ENCODE data around the gene NPB.
A peak's percentile ranks its signal among the peaks of the same experiment; 100 is the strongest.

NPB gene

DNA sequence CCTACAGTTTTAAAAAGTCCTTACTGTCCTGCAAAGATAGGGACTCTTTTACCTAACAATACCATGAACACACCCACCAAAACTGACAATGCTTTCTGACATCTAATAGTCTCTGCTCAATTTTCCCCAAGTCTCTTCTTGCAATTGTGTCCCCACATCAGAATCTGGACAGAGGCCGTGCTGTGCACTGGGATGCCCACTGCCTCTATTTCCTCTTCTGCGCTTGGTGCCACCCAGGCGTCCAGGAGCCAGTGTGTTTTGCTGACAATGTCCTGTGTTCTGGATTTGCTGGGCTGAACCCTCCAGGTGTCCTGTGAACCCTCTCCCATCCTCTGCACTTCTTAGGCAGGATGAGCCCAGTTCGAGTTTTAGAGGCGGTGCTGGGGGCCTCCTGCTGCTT is 24.5 kb upstream of the NPB start:
- H3K4me3 ChIP-seq (ENCODE audit: low read depth, low read length): no peak overlapping the region
- POLR2A ChIA-PET: interaction anchor here (0.9 to 1.2 kb wide), 2 partner anchors 14 to 44 kb away, joined by 4 to 6 read pairs; partner anchors contain the start of genes ALYREF, ANAPC11 and MCRIP1
- no peaks in the 10 kb centered on the region for H3K9me3 ChIP-seq (ENCODE audit: control insufficient read depth, insufficient read depth, low read depth, low read length)
- H3K36me3 ChIP-seq (ENCODE audit: control insufficient read depth in 2 of 2, insufficient read depth in 1 of 2, low read length in 2 of 2): peaks cover 47 to 53% of the 10 kb centered on the region in 2 experiments
- TF ChIP-seq WT1 (tag by site-specific recombination; IDR thresholded peaks at IDR 0.05): no peak
- TF ChIP-seq ZNF600 (tag by site-specific recombination; IDR thresholded peaks at IDR 0.05): peak; percentile 46; the same call in 1 of the 2 replicates
- TF ChIP-seq ZNF791 (tag by site-specific recombination; IDR thresholded peaks at IDR 0.05): no peak
- peaks cover 3% of the 10 kb centered on the region; the same call in 1 of the 2 replicates for H3K4me1 ChIP-seq (ENCODE audit: control insufficient read depth, insufficient read depth, low read length)
- H3K27ac ChIP-seq (ENCODE audit: extremely low read depth, low read depth, low read length): no peak overlapping the region
- CTCF ChIA-PET: no interaction called here

DNA sequence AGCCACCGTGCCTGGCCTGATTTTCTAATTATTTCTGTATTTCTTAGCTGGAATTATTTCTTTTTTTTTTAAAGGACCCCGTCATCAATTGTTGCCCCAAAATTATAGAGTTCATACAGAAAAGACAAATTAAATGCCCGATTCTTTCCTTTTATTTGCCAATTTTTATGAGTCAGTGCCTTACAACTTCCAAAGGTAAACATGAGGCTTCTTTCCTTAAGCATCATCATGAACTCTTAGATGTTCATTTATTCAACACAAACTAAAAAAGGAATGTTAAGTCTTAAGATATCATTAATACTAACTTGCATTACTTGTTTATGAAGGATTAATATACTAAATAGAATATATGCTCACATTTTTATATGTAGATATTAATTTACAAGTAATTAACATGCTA is 23.7 kb upstream of the NPB start:
- ChIA-PET POLR2A (interaction anchor here (0.9 to 3.2 kb wide), 2 partner anchors 11 to 14 kb away, joined by 6 to 9 read pairs; partner anchors contain the start of genes ALYREF and ANAPC11), CTCF (interaction anchor here (0.7 kb wide), 1 partner anchor 251 kb away, joined by 4 read pairs; no protein-coding TSS in a partner anchor)
- Histone ChIP-seq H3K4me3 (ENCODE audit: low read depth, low read length) (no peak overlapping the region), H3K36me3 (ENCODE audit: control insufficient read depth in 2 of 2, insufficient read depth in 1 of 2, low read length in 2 of 2) (peaks cover 51 to 60% of the 10 kb centered on the region in 2 experiments), H3K4me1 (ENCODE audit: control insufficient read depth, insufficient read depth, low read length) (no peaks in the 10 kb centered on the region), H3K27ac (ENCODE audit: extremely low read depth, low read depth, low read length) (no peak overlapping the region), H3K9me3 (ENCODE audit: control insufficient read depth, insufficient read depth, low read depth, low read length) (no peaks in the 10 kb centered on the region)
- no peak for TF ChIP-seq ZNF654 (tag by site-specific recombination; IDR thresholded peaks at IDR 0.05; ENCODE audit: low read depth)
- TF ChIP-seq, protein P1, sequence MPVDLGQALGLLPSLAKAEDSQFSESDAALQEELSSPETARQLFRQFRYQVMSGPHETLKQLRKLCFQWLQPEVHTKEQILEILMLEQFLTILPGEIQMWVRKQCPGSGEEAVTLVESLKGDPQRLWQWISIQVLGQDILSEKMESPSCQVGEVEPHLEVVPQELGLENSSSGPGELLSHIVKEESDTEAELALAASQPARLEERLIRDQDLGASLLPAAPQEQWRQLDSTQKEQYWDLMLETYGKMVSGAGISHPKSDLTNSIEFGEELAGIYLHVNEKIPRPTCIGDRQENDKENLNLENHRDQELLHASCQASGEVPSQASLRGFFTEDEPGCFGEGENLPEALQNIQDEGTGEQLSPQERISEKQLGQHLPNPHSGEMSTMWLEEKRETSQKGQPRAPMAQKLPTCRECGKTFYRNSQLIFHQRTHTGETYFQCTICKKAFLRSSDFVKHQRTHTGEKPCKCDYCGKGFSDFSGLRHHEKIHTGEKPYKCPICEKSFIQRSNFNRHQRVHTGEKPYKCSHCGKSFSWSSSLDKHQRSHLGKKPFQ (tag by site-specific recombination; IDR thresholded peaks at IDR 0.05): no peak

DNA sequence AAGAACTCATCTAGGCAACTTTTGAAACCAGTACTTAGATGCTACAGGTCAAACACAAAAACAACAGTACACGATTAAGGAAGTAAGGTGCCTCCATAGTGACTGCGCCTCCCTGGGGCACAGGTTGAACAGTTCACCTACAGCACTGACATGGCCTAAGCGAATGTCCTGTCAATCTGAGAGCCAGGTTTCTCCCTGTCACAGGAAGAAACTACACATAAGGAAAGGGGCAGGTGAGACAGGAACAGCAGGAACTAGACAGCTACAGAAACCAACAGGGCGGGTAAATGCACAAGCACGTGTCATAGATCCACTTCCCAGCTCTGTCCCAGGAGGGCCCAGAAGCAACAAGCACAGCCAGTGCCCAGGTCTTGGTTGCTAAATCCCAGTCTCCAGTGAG is 22.9 kb upstream of the NPB start:
- no peak for TF ChIP-seq ZNF544 (tag by site-specific recombination; IDR thresholded peaks at IDR 0.05)
- TF ChIP-seq ZNF549 (tag by site-specific recombination; IDR thresholded peaks at IDR 0.05): no peak
- TF ChIP-seq SCRT2 (tag by site-specific recombination; IDR thresholded peaks at IDR 0.05): 0 out of 2 replicates have a peak, but pooled peaks have one; percentile 54
- no peak for TF ChIP-seq FEZF1 (tag by site-specific recombination; IDR thresholded peaks at IDR 0.05)
- no peak for TF ChIP-seq ZNF311 (tag by site-specific recombination; IDR thresholded peaks at IDR 0.05; ENCODE audit: borderline replicate concordance)
- Histone ChIP-seq H3K36me3 (ENCODE audit: control insufficient read depth in 2 of 2, insufficient read depth in 1 of 2, low read length in 2 of 2) (peaks cover 55 to 67% of the 10 kb centered on the region in 2 experiments), H3K9me3 (ENCODE audit: control insufficient read depth, insufficient read depth, low read depth, low read length) (no peaks in the 10 kb centered on the region), H3K4me1 (ENCODE audit: control insufficient read depth, insufficient read depth, low read length) (no peaks in the 10 kb centered on the region), H3K4me3 (ENCODE audit: low read depth, low read length) (no peak overlapping the region), H3K27ac (ENCODE audit: extremely low read depth, low read depth, low read length) (no peak overlapping the region)
- ChIA-PET CTCF (interaction anchor here (1.2 to 2.7 kb wide), 2 partner anchors 9 to 140 kb away, joined by 3 to 15 read pairs; partner anchors contain the start of gene ARHGDIA), POLR2A (interaction anchor here (0.6 to 3.2 kb wide), 4 partner anchors 9 to 45 kb away, joined by 3 to 9 read pairs (median 3); partner anchors contain the start of gene PCYT2)

DNA sequence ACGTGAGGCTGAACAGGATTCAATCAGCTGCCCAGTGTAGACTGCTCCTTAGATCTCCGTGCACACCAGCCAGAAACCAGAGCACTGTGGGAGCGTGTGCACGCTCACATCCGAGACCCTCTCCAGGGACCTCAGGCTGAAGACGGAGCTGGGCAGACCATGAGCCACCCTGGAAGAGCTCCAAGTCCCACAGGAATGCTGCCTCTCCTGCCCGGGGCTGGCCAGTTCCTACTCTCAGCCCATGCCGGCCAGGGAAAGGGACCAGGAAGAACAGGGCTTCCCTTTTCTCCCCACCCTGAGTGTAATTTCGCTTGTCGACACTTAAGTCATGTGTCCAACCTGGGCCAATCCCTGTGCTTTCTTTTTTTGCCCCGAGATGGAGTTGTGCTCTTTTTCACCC is 17.5 kb upstream of the NPB start:
- Histone ChIP-seq H3K36me3 (ENCODE audit: control insufficient read depth in 2 of 2, insufficient read depth in 1 of 2, low read length in 2 of 2) (peaks cover 82 to 90% of the 10 kb centered on the region in 2 experiments), H3K4me3 (ENCODE audit: low read depth, low read length) (no peak overlapping the region), H3K9me3 (ENCODE audit: control insufficient read depth, insufficient read depth, low read depth, low read length) (no peaks in the 10 kb centered on the region), H3K4me1 (ENCODE audit: control insufficient read depth, insufficient read depth, low read length) (no peaks in the 10 kb centered on the region), H3K27ac (ENCODE audit: extremely low read depth, low read depth, low read length) (no peak overlapping the region)
- TF ChIP-seq ZNF132 (tag by site-specific recombination; IDR thresholded peaks at IDR 0.05; ENCODE audit: borderline replicate concordance): no peak
- TF ChIP-seq IKZF3 (tag by site-specific recombination; IDR thresholded peaks at IDR 0.05): 0 out of 2 replicates have a peak, but pooled peaks have one; percentile 24
- POLR2A ChIA-PET: interaction anchor here (0.9 to 3.6 kb wide), 5 partner anchors 8 to 181 kb away, joined by 3 to 18 read pairs (median 5); partner anchors contain the start of gene MRPL12
- CTCF ChIA-PET: interaction anchor here (1.5 kb wide), 1 partner anchor 15 kb away, joined by 3 read pairs; no protein-coding TSS in a partner anchor

DNA sequence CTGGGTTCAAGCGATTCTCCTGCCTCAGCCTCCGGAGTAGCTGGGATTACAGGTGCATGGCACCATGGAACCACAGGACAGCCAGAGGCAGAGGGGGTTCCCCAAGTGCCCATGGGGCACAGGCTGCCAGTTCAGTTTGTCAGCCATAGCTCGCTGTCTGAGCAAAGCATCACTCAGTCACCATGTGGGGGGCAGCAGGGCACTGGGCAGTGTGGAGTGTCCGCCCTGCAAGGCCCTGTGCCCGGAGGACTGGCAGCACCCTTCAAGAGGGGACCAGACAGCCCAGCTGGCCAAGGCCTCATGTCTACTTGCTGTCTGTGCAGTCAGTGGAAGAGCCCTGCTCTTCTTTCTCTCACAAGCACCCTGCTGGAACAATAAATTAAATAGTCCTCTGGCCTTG is 17.1 kb upstream of the NPB start:
- Histone ChIP-seq H3K27ac (ENCODE audit: extremely low read depth, low read depth, low read length) (no peak overlapping the region), H3K4me3 (ENCODE audit: low read depth, low read length) (no peak overlapping the region), H3K36me3 (ENCODE audit: control insufficient read depth in 2 of 2, insufficient read depth in 1 of 2, low read length in 2 of 2) (peaks cover 80 to 90% of the 10 kb centered on the region in 2 experiments), H3K9me3 (ENCODE audit: control insufficient read depth, insufficient read depth, low read depth, low read length) (no peaks in the 10 kb centered on the region), H3K4me1 (ENCODE audit: control insufficient read depth, insufficient read depth, low read length) (peaks cover 4% of the 10 kb centered on the region; the same call in 1 of the 2 replicates)
- ChIA-PET CTCF (interaction anchor here (1.5 kb wide), 1 partner anchor 16 kb away, joined by 3 read pairs; no protein-coding TSS in a partner anchor), POLR2A (interaction anchor here (0.9 to 3.6 kb wide), 5 partner anchors 9 to 181 kb away, joined by 3 to 17 read pairs (median 4); partner anchors contain the start of gene MRPL12)
- TF ChIP-seq, protein P2, sequence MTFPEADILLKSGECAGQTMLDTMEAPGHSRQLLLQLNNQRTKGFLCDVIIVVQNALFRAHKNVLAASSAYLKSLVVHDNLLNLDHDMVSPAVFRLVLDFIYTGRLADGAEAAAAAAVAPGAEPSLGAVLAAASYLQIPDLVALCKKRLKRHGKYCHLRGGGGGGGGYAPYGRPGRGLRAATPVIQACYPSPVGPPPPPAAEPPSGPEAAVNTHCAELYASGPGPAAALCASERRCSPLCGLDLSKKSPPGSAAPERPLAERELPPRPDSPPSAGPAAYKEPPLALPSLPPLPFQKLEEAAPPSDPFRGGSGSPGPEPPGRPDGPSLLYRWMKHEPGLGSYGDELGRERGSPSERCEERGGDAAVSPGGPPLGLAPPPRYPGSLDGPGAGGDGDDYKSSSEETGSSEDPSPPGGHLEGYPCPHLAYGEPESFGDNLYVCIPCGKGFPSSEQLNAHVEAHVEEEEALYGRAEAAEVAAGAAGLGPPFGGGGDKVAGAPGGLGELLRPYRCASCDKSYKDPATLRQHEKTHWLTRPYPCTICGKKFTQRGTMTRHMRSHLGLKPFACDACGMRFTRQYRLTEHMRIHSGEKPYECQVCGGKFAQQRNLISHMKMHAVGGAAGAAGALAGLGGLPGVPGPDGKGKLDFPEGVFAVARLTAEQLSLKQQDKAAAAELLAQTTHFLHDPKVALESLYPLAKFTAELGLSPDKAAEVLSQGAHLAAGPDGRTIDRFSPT (tag by site-specific recombination; IDR thresholded peaks at IDR 0.05): peak; percentile 45; the same call in 1 of the 2 replicates
- TF ChIP-seq ZNF785 (tag by site-specific recombination; IDR thresholded peaks at IDR 0.05): no peak
